Measurements from ENCODE around the gene KIF16B. TPM values are rescaled to one million over a fixed set of nuclear protein-coding genes. Genes with fewer than 3 reads are reported as not detected.

The KIF16B gene
- total and polyA plus RNA-seq, 2 of the 13 experiments (the other 11 are each of a cell fraction or from before 2014, with no cell fraction given) = 6.9 to 18.0 TPM

DNA sequence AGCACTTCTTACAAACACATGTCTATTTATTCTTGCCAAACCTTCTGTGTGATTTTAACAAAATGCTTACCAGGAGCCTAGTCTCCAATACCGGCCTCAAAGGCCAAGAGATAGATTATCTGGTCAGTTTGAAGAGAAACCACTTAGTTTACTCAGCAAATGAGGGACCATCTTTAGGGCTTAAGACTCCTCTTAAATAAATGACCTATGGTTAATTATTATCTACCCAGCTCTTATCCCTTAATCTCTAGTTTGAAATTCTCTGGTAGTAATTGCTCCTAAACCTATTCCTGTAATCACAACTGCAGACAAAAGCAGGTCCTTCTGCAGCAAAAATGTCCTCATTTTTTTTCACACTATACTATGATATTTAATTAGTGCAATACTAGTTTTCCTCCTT lies 301.8 kb downstream of the KIF16B start (continued):
- TF ChIP-seq, protein P1, sequence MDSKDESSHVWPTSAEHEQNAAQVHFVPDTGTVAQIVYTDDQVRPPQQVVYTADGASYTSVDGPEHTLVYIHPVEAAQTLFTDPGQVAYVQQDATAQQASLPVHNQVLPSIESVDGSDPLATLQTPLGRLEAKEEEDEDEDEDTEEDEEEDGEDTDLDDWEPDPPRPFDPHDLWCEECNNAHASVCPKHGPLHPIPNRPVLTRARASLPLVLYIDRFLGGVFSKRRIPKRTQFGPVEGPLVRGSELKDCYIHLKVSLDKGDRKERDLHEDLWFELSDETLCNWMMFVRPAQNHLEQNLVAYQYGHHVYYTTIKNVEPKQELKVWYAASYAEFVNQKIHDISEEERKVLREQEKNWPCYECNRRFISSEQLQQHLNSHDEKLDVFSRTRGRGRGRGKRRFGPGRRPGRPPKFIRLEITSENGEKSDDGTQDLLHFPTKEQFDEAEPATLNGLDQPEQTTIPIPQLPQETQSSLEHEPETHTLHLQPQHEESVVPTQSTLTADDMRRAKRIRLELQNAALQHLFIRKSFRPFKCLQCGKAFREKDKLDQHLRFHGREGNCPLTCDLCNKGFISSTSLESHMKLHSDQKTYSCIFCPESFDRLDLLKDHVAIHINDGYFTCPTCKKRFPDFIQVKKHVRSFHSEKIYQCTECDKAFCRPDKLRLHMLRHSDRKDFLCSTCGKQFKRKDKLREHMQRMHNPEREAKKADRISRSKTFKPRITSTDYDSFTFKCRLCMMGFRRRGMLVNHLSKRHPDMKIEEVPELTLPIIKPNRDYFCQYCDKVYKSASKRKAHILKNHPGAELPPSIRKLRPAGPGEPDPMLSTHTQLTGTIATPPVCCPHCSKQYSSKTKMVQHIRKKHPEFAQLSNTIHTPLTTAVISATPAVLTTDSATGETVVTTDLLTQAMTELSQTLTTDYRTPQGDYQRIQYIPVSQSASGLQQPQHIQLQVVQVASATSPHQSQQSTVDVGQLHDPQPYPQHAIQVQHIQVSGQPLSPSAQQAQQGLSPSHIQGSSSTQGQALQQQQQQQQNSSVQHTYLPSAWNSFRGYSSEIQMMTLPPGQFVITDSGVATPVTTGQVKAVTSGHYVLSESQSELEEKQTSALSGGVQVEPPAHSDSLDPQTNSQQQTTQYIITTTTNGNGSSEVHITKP (CRISPR knock-in tag; IDR thresholded peaks at IDR 0.05; ENCODE audit: low read depth) = no peak
- TF ChIP-seq, protein P2, sequence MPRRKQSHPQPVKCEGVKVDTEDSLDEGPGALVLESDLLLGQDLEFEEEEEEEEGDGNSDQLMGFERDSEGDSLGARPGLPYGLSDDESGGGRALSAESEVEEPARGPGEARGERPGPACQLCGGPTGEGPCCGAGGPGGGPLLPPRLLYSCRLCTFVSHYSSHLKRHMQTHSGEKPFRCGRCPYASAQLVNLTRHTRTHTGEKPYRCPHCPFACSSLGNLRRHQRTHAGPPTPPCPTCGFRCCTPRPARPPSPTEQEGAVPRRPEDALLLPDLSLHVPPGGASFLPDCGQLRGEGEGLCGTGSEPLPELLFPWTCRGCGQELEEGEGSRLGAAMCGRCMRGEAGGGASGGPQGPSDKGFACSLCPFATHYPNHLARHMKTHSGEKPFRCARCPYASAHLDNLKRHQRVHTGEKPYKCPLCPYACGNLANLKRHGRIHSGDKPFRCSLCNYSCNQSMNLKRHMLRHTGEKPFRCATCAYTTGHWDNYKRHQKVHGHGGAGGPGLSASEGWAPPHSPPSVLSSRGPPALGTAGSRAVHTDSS (CRISPR knock-in tag; conservative IDR thresholded peaks at IDR 0.05) = no peak
- TF ChIP-seq, protein P3, sequence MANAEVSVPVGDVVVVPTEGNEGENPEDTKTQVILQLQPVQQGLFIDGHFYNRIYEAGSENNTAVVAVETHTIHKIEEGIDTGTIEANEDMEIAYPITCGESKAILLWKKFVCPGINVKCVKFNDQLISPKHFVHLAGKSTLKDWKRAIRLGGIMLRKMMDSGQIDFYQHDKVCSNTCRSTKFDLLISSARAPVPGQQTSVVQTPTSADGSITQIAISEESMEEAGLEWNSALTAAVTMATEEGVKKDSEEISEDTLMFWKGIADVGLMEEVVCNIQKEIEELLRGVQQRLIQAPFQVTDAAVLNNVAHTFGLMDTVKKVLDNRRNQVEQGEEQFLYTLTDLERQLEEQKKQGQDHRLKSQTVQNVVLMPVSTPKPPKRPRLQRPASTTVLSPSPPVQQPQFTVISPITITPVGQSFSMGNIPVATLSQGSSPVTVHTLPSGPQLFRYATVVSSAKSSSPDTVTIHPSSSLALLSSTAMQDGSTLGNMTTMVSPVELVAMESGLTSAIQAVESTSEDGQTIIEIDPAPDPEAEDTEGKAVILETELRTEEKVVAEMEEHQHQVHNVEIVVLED (CRISPR knock-in tag; IDR thresholded peaks at IDR 0.05; ENCODE audit: borderline replicate concordance) = no peak
- TF ChIP-seq SNAI1 (CRISPR knock-in tag; IDR thresholded peaks at IDR 0.05; ENCODE audit: borderline replicate concordance) (no peak), CREM (IDR thresholded peaks at IDR 0.05) (no peak), CREM (CRISPR knock-in tag; IDR thresholded peaks at IDR 0.05) (no peak), FOSL1 (CRISPR knock-in tag; IDR thresholded peaks at IDR 0.05; ENCODE audit: borderline replicate concordance) (no peak), SMAD1 (CRISPR knock-in tag; IDR thresholded peaks at IDR 0.05; ENCODE audit: borderline replicate concordance, low read depth) (no peak), RBM39 (IDR thresholded peaks at IDR 0.05; ENCODE audit: low read depth, low read length, poor library complexity, severe bottlenecking) (no peak), ZNF615 (CRISPR knock-in tag; IDR thresholded peaks at IDR 0.05; ENCODE audit: borderline replicate concordance) (no peak)
- TF ChIP-seq, protein P4, sequence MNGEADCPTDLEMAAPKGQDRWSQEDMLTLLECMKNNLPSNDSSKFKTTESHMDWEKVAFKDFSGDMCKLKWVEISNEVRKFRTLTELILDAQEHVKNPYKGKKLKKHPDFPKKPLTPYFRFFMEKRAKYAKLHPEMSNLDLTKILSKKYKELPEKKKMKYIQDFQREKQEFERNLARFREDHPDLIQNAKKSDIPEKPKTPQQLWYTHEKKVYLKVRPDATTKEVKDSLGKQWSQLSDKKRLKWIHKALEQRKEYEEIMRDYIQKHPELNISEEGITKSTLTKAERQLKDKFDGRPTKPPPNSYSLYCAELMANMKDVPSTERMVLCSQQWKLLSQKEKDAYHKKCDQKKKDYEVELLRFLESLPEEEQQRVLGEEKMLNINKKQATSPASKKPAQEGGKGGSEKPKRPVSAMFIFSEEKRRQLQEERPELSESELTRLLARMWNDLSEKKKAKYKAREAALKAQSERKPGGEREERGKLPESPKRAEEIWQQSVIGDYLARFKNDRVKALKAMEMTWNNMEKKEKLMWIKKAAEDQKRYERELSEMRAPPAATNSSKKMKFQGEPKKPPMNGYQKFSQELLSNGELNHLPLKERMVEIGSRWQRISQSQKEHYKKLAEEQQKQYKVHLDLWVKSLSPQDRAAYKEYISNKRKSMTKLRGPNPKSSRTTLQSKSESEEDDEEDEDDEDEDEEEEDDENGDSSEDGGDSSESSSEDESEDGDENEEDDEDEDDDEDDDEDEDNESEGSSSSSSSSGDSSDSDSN (CRISPR knock-in tag; IDR thresholded peaks at IDR 0.05) = no peak
- TF ChIP-seq, protein P5, sequence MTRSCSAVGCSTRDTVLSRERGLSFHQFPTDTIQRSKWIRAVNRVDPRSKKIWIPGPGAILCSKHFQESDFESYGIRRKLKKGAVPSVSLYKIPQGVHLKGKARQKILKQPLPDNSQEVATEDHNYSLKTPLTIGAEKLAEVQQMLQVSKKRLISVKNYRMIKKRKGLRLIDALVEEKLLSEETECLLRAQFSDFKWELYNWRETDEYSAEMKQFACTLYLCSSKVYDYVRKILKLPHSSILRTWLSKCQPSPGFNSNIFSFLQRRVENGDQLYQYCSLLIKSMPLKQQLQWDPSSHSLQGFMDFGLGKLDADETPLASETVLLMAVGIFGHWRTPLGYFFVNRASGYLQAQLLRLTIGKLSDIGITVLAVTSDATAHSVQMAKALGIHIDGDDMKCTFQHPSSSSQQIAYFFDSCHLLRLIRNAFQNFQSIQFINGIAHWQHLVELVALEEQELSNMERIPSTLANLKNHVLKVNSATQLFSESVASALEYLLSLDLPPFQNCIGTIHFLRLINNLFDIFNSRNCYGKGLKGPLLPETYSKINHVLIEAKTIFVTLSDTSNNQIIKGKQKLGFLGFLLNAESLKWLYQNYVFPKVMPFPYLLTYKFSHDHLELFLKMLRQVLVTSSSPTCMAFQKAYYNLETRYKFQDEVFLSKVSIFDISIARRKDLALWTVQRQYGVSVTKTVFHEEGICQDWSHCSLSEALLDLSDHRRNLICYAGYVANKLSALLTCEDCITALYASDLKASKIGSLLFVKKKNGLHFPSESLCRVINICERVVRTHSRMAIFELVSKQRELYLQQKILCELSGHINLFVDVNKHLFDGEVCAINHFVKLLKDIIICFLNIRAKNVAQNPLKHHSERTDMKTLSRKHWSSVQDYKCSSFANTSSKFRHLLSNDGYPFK (CRISPR knock-in tag; IDR thresholded peaks at IDR 0.05; ENCODE audit: borderline replicate concordance) = no peak
- TF ChIP-seq, protein P6, sequence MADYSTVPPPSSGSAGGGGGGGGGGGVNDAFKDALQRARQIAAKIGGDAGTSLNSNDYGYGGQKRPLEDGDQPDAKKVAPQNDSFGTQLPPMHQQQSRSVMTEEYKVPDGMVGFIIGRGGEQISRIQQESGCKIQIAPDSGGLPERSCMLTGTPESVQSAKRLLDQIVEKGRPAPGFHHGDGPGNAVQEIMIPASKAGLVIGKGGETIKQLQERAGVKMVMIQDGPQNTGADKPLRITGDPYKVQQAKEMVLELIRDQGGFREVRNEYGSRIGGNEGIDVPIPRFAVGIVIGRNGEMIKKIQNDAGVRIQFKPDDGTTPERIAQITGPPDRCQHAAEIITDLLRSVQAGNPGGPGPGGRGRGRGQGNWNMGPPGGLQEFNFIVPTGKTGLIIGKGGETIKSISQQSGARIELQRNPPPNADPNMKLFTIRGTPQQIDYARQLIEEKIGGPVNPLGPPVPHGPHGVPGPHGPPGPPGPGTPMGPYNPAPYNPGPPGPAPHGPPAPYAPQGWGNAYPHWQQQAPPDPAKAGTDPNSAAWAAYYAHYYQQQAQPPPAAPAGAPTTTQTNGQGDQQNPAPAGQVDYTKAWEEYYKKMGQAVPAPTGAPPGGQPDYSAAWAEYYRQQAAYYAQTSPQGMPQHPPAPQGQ (CRISPR knock-in tag; IDR thresholded peaks at IDR 0.05; ENCODE audit: borderline replicate concordance) = no peak
